Breast epithelium (tissue), 3 donors: ENCODE data around the gene SEMA4B.

ENCODE experiments used
- CTCF ChIP-seq, 3 donors: fragments of 450-650 bp; IDR thresholded peaks; one replicate each; pipeline ENCODE4 v1.5.1; 2016 to 2017; ENCODE audit warnings: antibody characterized with exemption in 3 of 3, mild to moderate bottlenecking in 3 of 3, moderate library complexity in 3 of 3
- POLR2A ChIP-seq: fragments of 450-650 bp; IDR thresholded peaks from one replicate; pipeline ENCODE4 v1.6.1; 2016; ENCODE audit warnings: antibody characterized with exemption, mild to moderate bottlenecking, moderate library complexity

GRCh38 chr15:90262426-90262825 is 61.3 kb downstream of the SEMA4B start:
- TF ChIP-seq POLR2A (no peak), CTCF (IDR thresholded peaks at IDR 0.05) (no peak)
